Activated CD4-positive, alpha-beta T cell treated with anti-CD3 and anti-CD28 coated beads, Interleukin-2, amount 50 U/mL, for 16 hours (primary cell): ENCODE results near the gene SIDT2.
A peak's percentile ranks its signal among the peaks of the same experiment; 100 is the strongest.

Experiments
- DNase-seq: peaks from one replicate; pipeline ENCODE4 v3.0.0-alpha.2; 2020

The SIDT2 gene

DNA sequence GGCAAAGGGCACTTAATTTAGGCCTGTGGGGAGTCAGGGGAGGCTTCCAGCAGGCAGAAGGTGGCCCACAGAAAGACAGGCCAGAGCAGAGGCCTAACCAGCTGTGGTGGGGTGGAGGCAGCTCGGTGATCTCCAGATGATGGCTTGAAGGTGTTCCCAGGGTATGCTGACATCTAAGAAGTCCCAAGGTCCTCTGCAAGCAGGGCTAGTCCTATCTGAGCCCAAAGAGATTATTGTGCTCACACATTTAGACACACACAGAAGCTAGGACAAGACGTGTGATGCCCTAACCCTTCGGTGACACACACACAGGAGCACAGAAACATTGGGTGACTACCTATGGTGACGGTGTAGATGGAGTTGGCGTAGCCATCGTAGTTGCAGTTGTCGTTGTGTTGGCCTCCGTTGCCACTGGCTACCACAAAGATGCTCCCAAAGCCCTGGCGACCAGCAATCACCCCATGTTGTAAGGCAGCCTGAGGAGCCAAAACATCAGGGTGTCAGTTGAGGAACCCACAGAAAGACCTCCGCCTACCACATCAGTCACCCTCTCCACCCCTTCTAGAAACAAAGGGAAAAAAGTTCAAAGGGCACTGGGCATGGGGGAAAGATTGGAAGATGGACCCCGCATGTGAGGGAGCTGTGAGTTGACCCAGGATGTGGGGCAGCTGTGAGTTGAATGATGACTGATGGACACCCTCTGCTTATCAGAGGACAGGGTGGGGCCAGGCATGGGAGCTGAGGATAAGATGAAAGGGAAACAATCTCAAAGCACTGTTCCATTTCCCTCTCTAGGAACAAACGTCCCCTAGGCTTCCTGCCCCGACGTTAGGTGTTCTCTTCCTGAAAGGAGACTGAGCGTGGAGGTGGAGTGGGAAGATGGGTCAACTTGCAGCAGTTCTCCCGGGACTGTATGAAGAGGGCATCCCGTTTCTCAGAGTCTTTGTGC is 45.5 kb downstream of the SIDT2 start:
- DNase-seq: no peak

DNA sequence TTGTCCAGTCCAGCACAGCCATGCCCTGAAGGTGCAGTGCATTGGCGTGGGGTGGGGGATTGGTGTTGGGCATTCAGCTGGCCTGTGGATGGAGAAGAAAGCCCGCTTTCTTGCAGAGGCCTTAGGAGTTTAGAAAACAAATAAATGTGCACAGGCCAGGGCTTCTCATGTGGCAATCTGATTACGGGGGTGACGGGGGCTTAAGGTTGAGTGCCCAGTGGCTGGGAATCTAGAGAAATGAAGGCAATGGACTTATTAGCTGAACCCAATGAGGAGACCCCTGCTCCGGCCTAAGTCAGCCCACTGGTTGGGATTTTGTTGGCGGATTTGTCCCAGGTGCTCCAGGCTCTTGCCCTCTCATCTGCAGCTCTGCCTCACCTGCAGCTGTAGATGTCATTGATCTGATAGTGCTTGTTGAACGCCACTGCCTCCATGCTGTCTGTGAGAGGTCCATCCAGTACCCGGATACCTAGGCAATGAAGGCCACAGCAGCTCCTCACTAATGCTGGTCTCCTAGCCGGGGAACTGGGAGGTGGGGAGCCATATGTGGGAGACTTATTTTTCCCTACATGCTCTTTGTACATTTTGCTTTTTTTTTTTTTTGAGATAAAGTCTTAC is 47.1 kb downstream of the SIDT2 start:
- DNase-seq: no peak

DNA sequence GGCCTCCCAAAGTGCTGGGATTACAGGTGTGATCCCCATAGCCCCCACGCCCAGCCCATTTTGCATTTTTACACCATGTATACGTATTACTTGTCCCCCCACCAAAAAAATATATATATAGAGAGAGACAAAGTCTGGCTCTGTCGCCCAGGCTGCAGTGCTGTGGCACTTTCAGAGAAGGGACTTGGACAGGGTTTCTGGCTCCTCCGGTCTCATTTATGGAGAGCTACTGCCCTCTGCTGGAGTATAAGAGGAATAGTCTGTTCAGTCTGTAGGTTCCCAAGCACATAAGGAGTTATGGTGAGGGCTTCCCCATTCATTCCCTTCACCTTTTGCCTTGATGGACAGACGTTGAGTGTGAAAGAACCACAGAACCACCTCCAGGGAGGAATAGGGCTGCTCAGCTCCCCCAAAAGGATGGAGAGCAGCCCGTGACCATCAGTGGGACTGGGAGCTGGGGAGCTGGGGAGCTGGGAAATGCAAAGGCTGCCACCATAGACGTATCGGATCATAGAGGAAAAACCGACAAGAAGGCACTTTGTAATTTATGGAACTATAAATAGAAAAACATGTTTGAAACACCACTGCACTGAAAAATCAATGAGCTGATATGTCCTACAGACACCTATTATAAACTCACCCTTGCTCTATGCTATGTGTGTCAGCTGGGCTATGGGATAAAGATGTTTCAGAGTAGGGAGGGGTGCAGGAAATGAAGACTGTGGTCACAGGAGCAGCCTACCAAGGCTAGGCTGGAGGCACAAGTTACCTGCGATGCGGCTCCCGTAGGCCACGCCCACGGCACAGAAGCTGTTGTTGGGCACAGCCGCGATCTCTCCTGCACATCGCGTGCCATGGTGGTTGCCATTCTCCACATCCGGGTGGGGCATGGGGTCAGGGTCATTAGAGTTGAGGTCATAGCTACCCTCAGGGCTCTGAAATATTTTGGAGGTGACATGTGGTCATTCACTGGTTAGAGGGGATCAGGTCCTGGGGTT is 48.1 kb downstream of the SIDT2 start:
- DNase-seq: peak; percentile 73

DNA sequence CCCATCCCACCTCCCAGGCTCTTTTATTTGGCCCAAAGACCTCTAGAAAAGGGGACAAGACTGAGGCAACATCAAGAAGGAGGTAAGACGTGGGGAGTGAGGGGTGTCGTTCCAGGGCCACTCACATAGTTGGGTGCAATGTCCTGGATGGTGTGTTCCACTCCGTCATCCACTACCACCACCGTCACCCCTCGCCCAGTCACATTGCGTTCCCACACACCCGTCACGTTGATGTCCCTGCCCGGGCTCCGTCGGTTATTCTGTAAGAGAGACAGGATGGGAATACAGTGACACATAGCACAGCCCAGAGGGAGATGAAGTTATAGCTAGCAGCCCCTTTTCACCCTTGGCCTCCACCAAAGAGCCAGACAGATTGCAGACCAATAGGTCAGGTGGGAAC is 49.5 kb downstream of the SIDT2 start:
- DNase-seq: no peak

DNA sequence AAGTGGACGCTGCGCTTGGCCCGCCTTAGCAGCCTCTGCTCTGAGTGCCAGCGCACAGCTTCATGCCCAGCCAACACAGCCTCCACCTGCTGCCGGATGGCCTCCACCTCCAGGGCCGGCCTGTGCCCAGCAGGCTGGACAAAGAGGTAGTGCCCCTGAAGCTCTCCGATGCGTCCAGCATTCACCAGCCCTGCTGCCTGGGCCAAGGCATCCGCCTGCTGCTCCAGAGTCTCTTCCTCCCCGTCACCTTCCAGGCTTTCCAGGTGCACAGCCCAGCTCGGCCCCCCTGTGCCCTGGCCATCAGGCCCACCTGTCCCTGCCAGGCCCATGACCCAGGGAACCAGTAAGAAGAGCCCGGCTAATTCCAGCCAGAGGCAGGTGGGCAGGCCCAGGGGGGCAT is 50.9 kb downstream of the SIDT2 start:
- no peak for DNase-seq

DNA sequence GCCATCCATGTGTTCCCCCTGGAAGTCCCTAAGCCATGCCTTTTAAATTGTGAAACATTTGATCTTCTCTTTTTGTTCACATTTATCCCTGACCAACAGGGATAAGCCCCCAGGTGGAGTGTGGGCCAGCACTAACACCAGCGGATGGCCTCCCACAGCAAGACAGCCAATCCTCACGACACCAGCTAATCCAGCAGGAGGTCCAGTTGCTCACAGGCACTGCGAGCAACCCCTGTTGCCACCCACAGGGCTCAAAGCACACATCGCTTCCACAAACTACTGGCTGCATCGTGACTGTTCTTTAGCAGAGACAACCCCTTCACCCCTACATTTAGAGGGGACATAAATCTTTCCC is 51.4 kb downstream of the SIDT2 start:
- no peak for DNase-seq

DNA sequence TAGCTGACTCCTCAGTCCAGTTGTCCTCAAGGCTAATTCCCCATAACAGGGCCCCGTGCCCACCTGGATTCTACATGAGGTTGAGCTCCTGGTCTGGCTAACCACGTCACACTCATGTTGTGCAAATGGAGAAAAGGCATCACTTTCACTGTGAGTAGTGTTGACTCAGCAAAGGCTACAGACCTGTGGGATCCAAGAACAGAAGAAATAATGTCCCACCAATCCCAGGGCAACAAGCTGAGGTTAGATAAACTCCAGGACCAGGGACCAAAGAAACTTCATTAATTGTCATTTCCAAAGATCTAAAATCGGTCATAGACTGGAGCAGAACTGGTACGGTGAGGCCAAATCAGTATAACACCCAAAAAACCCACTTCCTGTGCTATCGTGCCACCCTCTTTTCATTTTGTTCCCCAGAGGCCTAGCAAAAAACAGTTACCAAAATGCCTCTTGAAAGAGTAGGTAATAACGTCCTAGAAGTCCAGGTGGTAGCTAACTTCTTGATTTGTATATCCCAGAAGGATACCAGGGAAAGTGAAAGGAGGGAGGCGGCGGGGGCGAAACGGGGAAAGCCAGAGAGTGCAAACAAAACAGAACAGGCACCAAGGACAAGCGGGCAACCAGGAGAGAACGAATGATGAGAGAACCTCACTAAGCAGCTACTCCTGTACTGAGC is 51.9 kb downstream of the SIDT2 start:
- peak; percentile 87 for DNase-seq

DNA sequence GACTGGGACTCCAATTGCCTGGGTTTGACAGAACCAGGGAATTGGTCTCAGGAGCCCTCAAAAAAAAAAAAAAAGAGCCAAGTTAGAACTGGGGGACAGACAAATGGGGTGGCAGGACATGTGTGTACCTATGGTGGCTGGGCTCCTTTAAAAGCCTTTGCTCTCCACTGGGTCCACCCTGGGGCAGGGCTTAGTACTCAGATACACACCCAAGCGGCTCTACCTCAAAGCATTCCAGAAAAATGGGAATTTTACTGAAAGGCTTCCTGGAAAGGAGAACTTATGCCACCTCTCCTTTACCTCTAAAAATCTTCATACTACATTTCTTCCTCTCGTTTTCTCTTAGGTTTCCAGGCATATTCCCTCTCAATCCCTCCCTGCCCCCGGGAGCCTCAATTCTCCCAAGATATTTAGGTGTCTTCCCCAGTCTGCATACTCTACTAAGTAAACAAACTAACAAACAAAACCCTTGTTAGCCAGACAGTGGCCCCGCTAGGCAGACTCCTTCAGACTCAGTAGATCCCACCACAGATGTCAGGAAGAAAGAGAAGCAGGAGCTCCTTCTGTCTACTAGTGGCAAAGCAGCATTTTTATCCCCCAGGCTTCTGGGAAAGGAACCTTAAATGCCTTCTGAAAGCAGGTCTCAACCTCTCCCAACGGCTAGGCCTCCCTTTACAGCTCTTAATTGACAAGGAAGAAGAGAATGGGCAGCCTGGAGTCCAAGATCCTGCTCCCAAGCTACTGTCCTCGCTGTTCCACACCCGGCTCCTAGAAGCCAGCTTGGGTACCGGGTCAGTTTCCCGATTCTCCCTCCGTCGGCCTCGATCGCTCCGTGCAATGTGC is 52.7 kb downstream of the SIDT2 start:
- DNase-seq: no peak

DNA sequence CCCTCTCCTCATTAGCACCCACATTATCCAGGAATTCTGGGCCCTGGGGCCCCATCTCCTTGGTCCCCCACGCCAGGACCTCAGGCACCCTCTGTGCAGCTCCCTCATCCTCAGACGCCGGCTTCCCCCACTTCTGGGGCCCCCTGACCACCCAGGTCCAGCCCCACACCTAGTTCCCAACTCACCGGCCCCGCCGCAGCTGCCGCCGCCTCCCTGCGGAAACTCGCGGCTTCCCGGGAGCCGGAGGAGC is 53.2 kb downstream of the SIDT2 start, which contains the start of gene PCSK7:
Gene PCSK7, minus strand, starts transcription at position 232 of the 250 bp plus-strand sequence. CDS start 2,229 bp downstream, outside the sequence.
- no peak for DNase-seq

DNA sequence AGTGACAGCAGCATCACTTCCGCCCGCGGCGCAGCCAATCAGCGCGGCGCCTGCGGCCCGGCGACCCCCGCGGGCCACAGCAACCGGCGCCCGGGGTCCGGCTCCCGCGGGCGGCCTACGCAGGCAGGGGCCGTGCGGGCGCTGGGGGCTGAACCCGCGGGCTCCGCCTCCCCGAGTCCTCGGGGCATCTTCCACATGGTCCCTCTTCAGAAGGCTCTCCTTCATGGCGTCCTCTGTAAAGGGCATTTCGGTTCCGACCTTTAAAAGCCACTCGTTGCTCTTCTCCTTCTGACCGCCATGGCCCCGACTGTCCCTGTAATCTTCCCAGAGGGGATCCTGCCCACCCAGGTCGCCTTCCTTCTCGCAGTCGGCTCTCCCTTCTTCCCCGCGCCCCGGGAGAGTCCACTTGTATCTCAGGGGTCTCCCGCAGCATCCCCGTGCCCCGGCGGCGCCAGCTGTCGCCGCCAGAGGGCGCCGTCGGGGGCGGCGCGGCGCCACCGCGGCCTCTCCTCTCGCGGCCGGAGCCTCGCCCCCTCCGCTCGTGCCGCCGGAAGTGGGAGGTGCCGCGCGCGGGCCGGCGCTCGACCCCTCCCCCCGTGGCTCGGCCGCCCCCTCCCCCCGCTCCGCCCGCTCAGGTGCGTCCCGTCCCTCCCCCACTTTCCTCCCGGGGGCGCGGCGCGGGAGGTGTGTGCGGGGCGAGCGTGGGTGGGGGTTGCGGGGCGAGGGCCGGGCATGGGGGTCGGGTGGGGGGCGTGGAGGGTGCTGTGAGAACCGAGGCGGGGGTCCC is 53.7 kb downstream of the SIDT2 start, which contains the start of gene RNF214:
Gene RNF214, plus strand, starts transcription at position 580 of the 787 bp plus-strand sequence. CDS start 1,602 bp downstream, outside the sequence.
- peak; percentile 81 for DNase-seq

DNA sequence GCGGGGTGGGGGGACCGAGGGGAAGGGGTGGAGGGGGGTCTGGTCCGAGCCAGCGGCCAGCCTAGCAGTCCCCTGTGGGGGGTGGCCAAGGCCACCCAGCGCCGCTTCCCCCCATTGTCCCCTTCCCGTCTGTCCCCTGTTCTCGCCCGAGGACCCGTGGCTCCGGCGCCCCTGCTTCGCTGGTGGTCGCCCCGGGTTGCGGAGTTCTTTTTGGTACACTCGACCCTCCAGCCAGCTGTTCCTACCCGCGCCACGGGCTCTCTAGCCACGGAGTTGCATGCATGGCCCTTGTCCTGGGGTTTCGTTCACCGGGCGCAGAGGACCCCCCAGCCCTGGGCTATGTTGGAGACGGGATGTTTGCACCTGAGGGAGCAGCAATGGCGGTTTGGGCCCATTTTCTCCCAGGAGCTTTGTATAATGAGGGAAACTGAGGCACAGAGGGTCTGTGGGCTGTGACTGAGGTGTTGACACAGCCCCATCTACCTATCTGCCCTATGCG is 54.4 kb downstream of the SIDT2 start:
- no peak for DNase-seq

DNA sequence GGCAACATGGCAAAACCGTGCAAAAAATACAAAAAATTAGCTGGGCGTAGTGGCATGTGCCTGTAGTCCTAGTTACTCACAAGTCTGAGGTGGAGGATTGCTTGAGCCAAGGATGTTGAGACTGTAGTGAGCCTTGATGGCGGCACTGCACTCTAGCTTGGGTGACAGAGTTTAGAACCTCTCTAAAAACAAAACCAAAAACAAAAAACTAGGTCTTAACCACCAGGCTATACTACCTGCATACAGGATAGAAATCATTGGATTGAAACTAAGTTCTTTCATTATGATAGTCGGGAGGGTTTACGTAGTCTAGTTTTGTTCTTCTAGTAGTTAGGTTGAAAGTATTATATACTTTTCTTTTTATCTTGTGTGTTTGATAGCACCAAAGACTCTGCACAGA is 59.7 kb downstream of the SIDT2 start:
- DNase-seq: peak; percentile 22

DNA sequence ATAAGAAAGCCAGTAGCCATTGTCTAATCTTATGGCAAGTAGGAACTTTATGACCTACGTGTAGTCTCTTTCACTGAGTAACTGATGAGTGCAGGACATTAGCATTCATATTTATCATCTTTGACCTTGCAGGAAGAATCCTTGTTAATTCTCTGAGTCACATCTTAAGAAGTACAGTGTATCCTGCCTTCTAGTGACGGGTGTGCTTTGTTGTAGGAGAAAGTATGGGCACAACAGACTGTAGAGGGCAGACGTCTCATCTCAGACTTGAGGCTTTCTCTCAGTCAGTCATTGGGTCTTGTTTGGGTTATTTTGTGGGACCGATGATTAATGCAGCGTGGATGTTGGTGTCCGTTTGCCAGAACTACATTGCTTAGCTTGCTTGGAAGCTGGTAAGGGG is 60.8 kb downstream of the SIDT2 start:
- no peak for DNase-seq
